Smooth muscle cell (in vitro differentiated cells): ENCODE data around the gene VPS51. TPM values are rescaled to one million over a fixed set of nuclear protein-coding genes. Genes with fewer than 3 reads are reported as not detected.

ENCODE experiments used
- DNase-seq: peaks from one replicate; lab custom pipeline; 2025; ENCODE audit not compliant: unreplicated experiment; lab: John Stamatoyannopoulos, UW
- H2AFZ ChIP-seq: fragments of 200-600 bp; sonication (generic); 2 replicates; pipeline ENCODE4 v1.6.0; 2016; ENCODE audit warnings: antibody characterized with exemption, low read depth, mild to moderate bottlenecking
- H3F3A ChIP-seq: fragments of 200-600 bp; sonication (generic); 2 replicates; pipeline ENCODE4 v1.6.0; 2017; ENCODE audit warnings: antibody characterized with exemption, low read depth
- H3K27ac ChIP-seq: fragments of 200-600 bp; sonication (generic); 2 replicates; pipeline ENCODE4 v1.5.1; 2016; ENCODE audit warnings: low read depth, mild to moderate bottlenecking
- H3K27me3 ChIP-seq: fragments of 200-600 bp; sonication (generic); 2 replicates; pipeline ENCODE4 v1.6.1; 2016; ENCODE audit warnings: low read depth, mild to moderate bottlenecking
- H3K36me3 ChIP-seq: fragments of 200-600 bp; sonication (generic); 2 replicates; pipeline ENCODE4 v1.5.1; 2016; ENCODE audit warnings: low read depth
- H3K4me1 ChIP-seq: fragments of 200-600 bp; sonication (generic); 2 replicates; pipeline ENCODE4 v1.5.1; 2016; ENCODE audit warnings: low read depth
- H3K4me2 ChIP-seq: fragments of 200-600 bp; sonication (generic); 2 replicates; pipeline ENCODE4 v1.6.0; 2016; ENCODE audit warnings: mild to moderate bottlenecking
- H3K4me3 ChIP-seq: fragments of 200-600 bp; sonication (generic); 2 replicates; pipeline ENCODE4 v1.5.1; 2016; ENCODE audit warnings: mild to moderate bottlenecking
- H3K79me2 ChIP-seq: fragments of 200-600 bp; sonication (generic); 2 replicates; pipeline ENCODE4 v1.6.0; 2016; ENCODE audit warnings: low read depth, mild to moderate bottlenecking
- H3K9ac ChIP-seq: fragments of 200-600 bp; sonication (generic); 2 replicates; pipeline ENCODE4 v1.6.0; 2016; ENCODE audit warnings: low read depth
- H3K9me3 ChIP-seq: fragments of 200-600 bp; sonication (generic); replicated peaks from 2 replicates; pipeline ENCODE4 v1.5.1; 2016; ENCODE audit warnings: low read depth
- H4K20me1 ChIP-seq: fragments of 200-600 bp; sonication (generic); 2 replicates; pipeline ENCODE4 v1.6.0; 2016; ENCODE audit warnings: low read depth
- WGBS: methylation state at CpG from one replicate; pipeline ENCODE4 v1.1.7; 2016; ENCODE audit warnings: low lambda C conversion rate; 5-methylcytosine and 5-hydroxymethylcytosine counted together
- polyA plus RNA-seq: library from polyadenylated mRNA; unstranded; fragments of >200 nt; fragmentation: Nextera tagmentation; extraction: Ambion mirVana; gene quantifications from 2 replicates; pipeline ENCODE4 v1.2.1, GENCODE V29; 2016
- total RNA-seq: library from RNA; depleted of rRNA; stranded (reverse); fragments of >200 nt; gene quantifications from 2 replicates; pipeline ENCODE4 v1.2.3, GENCODE V29; 2014
- TF ChIP-seq, protein P1 (sequence below): fragments of 200-600 bp; sonication (generic); IDR thresholded peaks from 2 replicates; pipeline ENCODE4 v1.5.1; 2017; ENCODE audit warnings: borderline replicate concordance, mild to moderate bottlenecking, antibody characterized with exemption; ENCODE audit not compliant: insufficient read depth, poor library complexity, severe bottlenecking

Gene VPS51
- total and polyA plus RNA-seq, 2 experiments from 2014 or later, result 55.2 to 154 TPM

DNA sequence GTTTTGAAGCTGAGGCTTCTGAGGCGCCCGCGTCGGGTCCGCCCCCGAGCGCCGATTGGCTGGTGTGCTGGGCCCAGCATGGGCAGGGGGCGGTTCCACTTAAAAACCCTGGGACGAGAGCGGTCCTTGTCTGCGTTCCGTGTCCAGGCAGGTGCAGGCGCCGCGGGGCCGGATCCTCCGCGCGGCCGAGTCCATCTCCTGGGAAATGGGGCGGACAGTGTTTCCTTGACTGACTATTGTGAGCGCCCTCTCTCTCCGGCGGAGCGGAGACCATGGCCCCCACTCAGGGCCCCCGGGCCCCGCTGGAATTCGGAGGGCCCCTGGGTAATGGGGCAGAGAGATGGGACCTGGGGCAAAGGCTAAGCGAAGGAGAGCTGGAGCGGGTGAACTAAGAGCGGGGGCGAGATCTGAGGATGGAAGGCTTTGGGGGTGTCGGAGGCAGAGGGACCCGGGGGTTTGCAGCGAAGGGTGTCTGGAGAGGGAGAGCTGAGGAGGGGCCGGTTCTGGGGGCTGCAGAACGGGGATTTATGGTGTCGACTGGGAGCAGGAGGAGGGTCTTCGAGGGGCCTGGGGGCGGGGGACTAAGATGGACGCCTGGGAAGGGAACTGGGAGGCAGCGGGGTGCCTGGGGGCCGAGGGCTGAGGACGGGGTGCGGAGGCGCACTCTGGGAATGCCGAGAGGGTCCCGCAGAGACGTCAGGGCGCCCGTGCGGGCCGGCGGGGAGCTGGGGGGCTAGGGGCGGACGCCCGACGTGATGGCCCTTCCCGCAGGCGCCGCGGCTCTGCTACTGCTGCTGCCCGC lies 15.9 kb downstream of the VPS51 start, which contains the start of gene TM7SF2:
TM7SF2 (plus strand) TSS at position 129 of the 802 bp plus-strand sequence; CDS start at position 273, 144 bp downstream.
- Histone ChIP-seq H3F3A (no peaks in the 10 kb centered on the region), H2AFZ (no peak within 1 kb of the TSS), H3K9me3 (no peaks in the 10 kb centered on the region), H3K36me3 (no peaks in the 10 kb centered on the region), H3K27ac (no peak within 1 kb of the TSS), H4K20me1 (peaks cover 5% of the 10 kb centered on the region), H3K79me2 (peaks cover 16% of the 10 kb centered on the region), H3K27me3 (no peaks in the 10 kb centered on the region), H3K4me2 (peak within 1 kb of the TSS; percentile 98), H3K4me1 (peaks cover 22% of the 10 kb centered on the region), H3K9ac (peak within 1 kb of the TSS; percentile 35), H3K4me3 (peak within 1 kb of the TSS; percentile 71)
- WGBS, result 2% methylated on average over 38 of the region's 64 CpGs
- DNase-seq, result peak; percentile 46
- TF ChIP-seq, protein P1, sequence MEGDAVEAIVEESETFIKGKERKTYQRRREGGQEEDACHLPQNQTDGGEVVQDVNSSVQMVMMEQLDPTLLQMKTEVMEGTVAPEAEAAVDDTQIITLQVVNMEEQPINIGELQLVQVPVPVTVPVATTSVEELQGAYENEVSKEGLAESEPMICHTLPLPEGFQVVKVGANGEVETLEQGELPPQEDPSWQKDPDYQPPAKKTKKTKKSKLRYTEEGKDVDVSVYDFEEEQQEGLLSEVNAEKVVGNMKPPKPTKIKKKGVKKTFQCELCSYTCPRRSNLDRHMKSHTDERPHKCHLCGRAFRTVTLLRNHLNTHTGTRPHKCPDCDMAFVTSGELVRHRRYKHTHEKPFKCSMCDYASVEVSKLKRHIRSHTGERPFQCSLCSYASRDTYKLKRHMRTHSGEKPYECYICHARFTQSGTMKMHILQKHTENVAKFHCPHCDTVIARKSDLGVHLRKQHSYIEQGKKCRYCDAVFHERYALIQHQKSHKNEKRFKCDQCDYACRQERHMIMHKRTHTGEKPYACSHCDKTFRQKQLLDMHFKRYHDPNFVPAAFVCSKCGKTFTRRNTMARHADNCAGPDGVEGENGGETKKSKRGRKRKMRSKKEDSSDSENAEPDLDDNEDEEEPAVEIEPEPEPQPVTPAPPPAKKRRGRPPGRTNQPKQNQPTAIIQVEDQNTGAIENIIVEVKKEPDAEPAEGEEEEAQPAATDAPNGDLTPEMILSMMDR, result no peak

DNA sequence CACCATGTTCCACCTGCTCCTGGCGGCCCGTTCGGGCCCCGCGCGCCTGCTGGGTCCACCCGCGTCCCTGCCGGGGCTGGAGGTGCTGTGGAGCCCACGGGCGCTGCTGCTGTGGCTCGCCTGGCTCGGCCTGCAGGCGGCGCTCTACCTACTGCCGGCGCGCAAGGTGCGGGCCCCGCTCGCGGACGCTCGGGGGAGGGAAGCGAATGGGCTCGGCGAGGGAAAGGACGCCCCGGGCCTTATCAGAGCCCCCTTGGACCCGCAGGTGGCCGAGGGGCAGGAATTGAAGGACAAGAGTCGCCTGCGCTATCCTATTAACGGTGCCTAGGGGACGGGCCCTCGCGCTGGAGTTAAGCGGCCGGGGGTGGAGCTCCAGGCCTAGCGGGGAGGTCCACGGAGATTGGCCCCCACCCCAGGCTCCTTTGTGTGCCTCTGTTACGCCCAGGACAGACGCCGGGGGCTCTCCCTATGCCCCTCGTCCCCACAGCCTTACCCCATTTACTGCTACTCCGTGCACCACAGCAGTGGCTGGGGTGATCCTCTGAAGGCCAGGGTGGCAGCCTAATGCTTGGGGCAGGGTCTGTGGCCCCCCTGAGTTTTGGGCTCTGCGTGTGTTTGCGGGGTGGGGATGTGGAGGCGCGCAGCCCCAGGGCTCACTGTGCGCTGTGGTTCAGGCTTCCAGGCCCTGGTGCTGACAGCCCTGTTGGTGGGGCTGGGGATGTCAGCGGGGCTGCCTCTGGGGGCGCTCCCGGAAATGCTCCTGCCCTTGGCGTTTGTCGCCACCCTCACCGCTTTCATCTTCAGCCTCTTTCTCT lies 16.7 kb downstream of the VPS51 start:
- Histone ChIP-seq H3K9ac (peak overlapping the region; percentile 35), H3K36me3 (no peaks in the 10 kb centered on the region), H2AFZ (no peak overlapping the region), H4K20me1 (peaks cover 5% of the 10 kb centered on the region), H3K4me1 (peaks cover 22% of the 10 kb centered on the region), H3K27me3 (no peaks in the 10 kb centered on the region), H3K4me3 (peak overlapping the region; percentile 71), H3K4me2 (peak overlapping the region; percentile 98), H3F3A (no peaks in the 10 kb centered on the region), H3K79me2 (peaks cover 16% of the 10 kb centered on the region), H3K27ac (peak overlapping the region; percentile 57), H3K9me3 (no peaks in the 10 kb centered on the region)
- DNase-seq, result no peak
- TF ChIP-seq, protein P1, result peak; percentile 80
- 2% methylated on average over 53 of the region's 57 CpGs for WGBS

DNA sequence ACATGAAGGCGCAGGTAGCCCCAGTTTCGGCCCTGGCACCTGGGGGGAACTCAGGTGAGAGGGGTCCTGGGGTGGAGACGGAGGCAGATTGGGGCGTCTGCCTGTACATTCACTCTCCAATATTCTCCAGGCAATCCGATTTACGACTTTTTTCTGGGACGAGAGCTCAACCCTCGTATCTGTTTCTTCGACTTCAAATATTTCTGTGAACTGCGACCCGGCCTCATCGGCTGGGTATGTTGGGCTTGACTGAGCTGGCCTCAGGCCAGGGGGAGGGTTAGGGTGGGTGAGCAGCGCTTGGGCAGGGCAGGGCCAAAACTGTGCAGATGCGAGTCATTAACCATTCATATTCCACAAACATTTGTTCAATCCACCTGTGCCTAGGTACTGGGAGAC lies 17.3 kb downstream of the VPS51 start:
- H3K4me3 ChIP-seq, result peak overlapping the region; percentile 71
- peak overlapping the region; percentile 10 for H3K9ac ChIP-seq
- peaks cover 5% of the 10 kb centered on the region for H3F3A ChIP-seq
- H3K4me1 ChIP-seq, result peaks cover 22% of the 10 kb centered on the region
- TF ChIP-seq, protein P1, result no peak
- H3K36me3 ChIP-seq, result no peaks in the 10 kb centered on the region
- H3K27ac ChIP-seq, result peak overlapping the region; percentile 57
- H2AFZ ChIP-seq, result no peak overlapping the region
- WGBS, result 27% methylated on average over 14 of the region's 14 CpGs
- peak overlapping the region; percentile 98 for H3K4me2 ChIP-seq
- no peaks in the 10 kb centered on the region for H3K27me3 ChIP-seq
- H3K79me2 ChIP-seq, result peaks cover 16% of the 10 kb centered on the region
- no peaks in the 10 kb centered on the region for H3K9me3 ChIP-seq
- peaks cover 5% of the 10 kb centered on the region for H4K20me1 ChIP-seq
- DNase-seq, result no peak
